Trophoblast cell (in vitro differentiated cells and primary cell): ENCODE measurements around the gene TAS2R9.

Experiments used
- DNase-seq, 2 donors: peaks; one replicate each; pipeline ENCODE4 v3.0.0-alpha.2; 2016
- H2AFZ ChIP-seq: 2 replicates; pipeline ENCODE4 v1.6.1; 2013; ENCODE audit warnings: low read length, moderate library complexity, mild to moderate bottlenecking; ENCODE audit not compliant: insufficient read depth, poor library complexity
- H2AK5ac ChIP-seq: 2 replicates; pipeline ENCODE4 v1.6.1; 2013; ENCODE audit warnings: mild to moderate bottlenecking, low read length
- H2BK120ac ChIP-seq: 2 replicates; pipeline ENCODE4 v1.6.1; 2013; ENCODE audit warnings: low read length, mild to moderate bottlenecking, moderate library complexity; ENCODE audit not compliant: insufficient read depth, poor library complexity
- H2BK12ac ChIP-seq: 2 replicates; pipeline ENCODE4 v1.6.1; 2013; ENCODE audit warnings: mild to moderate bottlenecking, low read length, moderate library complexity
- H2BK5ac ChIP-seq: 2 replicates; pipeline ENCODE4 v1.6.1; 2013; ENCODE audit warnings: low read length, low read depth, moderate library complexity, mild to moderate bottlenecking; ENCODE audit not compliant: poor library complexity
- H3K14ac ChIP-seq: 2 replicates; pipeline ENCODE4 v1.6.1; 2013; ENCODE audit warnings: mild to moderate bottlenecking, low read length
- H3K18ac ChIP-seq: 2 replicates; pipeline ENCODE4 v1.6.1; 2013; ENCODE audit warnings: mild to moderate bottlenecking, low read length
- H3K23ac ChIP-seq: 2 replicates; pipeline ENCODE4 v1.6.1; 2013; ENCODE audit warnings: low read length
- H3K27ac ChIP-seq: 2 replicates; pipeline ENCODE4 v1.5.1; 2013; ENCODE audit warnings: low read depth, mild to moderate bottlenecking, inconsistent platforms, low read length, moderate library complexity
- H3K27me3 ChIP-seq: 2 replicates; pipeline ENCODE4 v1.6.1; 2013; ENCODE audit warnings: inconsistent platforms, mild to moderate bottlenecking, low read length, moderate library complexity; ENCODE audit not compliant: insufficient read depth
- H3K36me3 ChIP-seq, 2 experiments: 1 replicate in 1 of 2; 2 replicates in 1 of 2; pipeline ENCODE4 v1.6.1; 2013; ENCODE audit warnings: low read length in 2 of 2, mild to moderate bottlenecking in 2 of 2, moderate library complexity in 1 of 2; ENCODE audit not compliant: insufficient read depth in 2 of 2, control insufficient read depth in 1 of 2
- H3K4ac ChIP-seq: 2 replicates; pipeline ENCODE4 v1.6.1; 2013; ENCODE audit warnings: low read depth, mild to moderate bottlenecking, low read length, moderate library complexity
- H3K4me1 ChIP-seq, 2 experiments: 1 replicate in 1 of 2; 2 replicates in 1 of 2; pipeline ENCODE4 v1.6.1; 2013; ENCODE audit warnings: low read length in 2 of 2, mild to moderate bottlenecking in 2 of 2, moderate library complexity in 1 of 2; ENCODE audit not compliant: insufficient read depth in 2 of 2, control insufficient read depth in 1 of 2
- H3K4me2 ChIP-seq: 2 replicates; pipeline ENCODE4 v1.6.1; 2013; ENCODE audit warnings: inconsistent platforms, mild to moderate bottlenecking, low read length, moderate library complexity
- H3K4me3 ChIP-seq: 2 replicates; pipeline ENCODE4 v1.5.1; 2013; ENCODE audit warnings: mild to moderate bottlenecking, low read depth, low read length, inconsistent platforms
- H3K79me1 ChIP-seq: one replicate; pipeline ENCODE4 v1.6.1; 2013; ENCODE audit warnings: low read length
- H3K79me2 ChIP-seq: 2 replicates; pipeline ENCODE4 v1.6.1; 2013; ENCODE audit warnings: low read length, mild to moderate bottlenecking; ENCODE audit not compliant: control insufficient read depth, insufficient read depth, poor library complexity
- H3K9ac ChIP-seq: 2 replicates; pipeline ENCODE4 v1.6.1; 2013; ENCODE audit warnings: mild to moderate bottlenecking, low read length
- H3K9me3 ChIP-seq: 2 replicates; pipeline ENCODE4 v1.6.1; 2013; ENCODE audit warnings: low read depth, mild to moderate bottlenecking, control low read depth, inconsistent platforms, low read length; ENCODE audit not compliant: insufficient read depth
- H4K12ac ChIP-seq: 2 replicates; pipeline ENCODE4 v1.6.1; 2013; ENCODE audit warnings: low read depth, mild to moderate bottlenecking, low read length, moderate library complexity
- H4K8ac ChIP-seq: 2 replicates; pipeline ENCODE4 v1.6.1; 2013; ENCODE audit warnings: low read depth, mild to moderate bottlenecking, low read length, moderate library complexity
- H4K91ac ChIP-seq: one replicate; pipeline ENCODE4 v1.6.1; 2013; ENCODE audit warnings: low read depth, mild to moderate bottlenecking, low read length, moderate library complexity
- WGBS: extraction: QIAGEN DNeasy Blood & Tissue Kit; methylation state at CpG from one replicate; pipeline ENCODE4 v1.1.7; 2013; ENCODE audit warnings: missing lambda C conversion rate; ENCODE audit not compliant: insufficient read length, insufficient coverage; ENCODE audit errors: extremely low coverage; 5-methylcytosine and 5-hydroxymethylcytosine counted together

Gene TAS2R9

DNA sequence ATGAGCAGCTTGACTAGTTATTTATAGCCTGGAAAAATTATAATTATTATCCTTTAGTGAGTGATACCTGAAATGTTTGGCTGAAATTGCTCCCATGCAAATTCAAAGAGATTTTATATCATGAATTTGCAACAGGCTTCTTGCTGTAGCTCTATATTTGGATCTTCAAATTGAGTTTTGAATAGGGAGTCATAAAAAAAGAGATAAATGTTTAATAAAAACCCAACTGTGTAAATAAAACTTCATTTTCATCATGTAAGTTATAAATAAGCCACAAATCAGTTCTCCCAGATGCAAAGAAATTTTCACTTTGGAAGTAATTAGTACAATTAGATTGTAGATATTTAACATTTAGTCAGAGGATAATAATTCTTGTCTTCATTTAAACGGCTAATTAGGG is 2.8 kb downstream of the TAS2R9 start, which contains the start of gene TAS2R8:
Gene TAS2R8, minus strand, starts transcription at position 101 of the 400 bp plus-strand sequence. CDS start 306 bp downstream, outside the sequence.
- no peak within 1 kb of the TSS for H3K4me3 ChIP-seq
- no peak within 1 kb of the TSS for H3K4ac ChIP-seq
- H3K4me1 ChIP-seq, result no peaks in the 10 kb centered on the region
- no peak for DNase-seq
- H2BK5ac ChIP-seq, result no peak within 1 kb of the TSS
- H3K27ac ChIP-seq, result no peak within 1 kb of the TSS
- H3K79me2 ChIP-seq, result no peaks in the 10 kb centered on the region
- H4K91ac ChIP-seq, result no peak within 1 kb of the TSS
- no peak within 1 kb of the TSS for H2AK5ac ChIP-seq
- no peak within 1 kb of the TSS for H4K8ac ChIP-seq
- no peak within 1 kb of the TSS for H2BK12ac ChIP-seq
- H3K9me3 ChIP-seq, result no peaks in the 10 kb centered on the region
- no peaks in the 10 kb centered on the region for H3K36me3 ChIP-seq
- no peaks in the 10 kb centered on the region for H3K79me1 ChIP-seq
- no peak within 1 kb of the TSS for H2AFZ ChIP-seq
- H3K18ac ChIP-seq, result no peak within 1 kb of the TSS
- no peak within 1 kb of the TSS for H3K14ac ChIP-seq
- no peak within 1 kb of the TSS for H3K23ac ChIP-seq
- no peak within 1 kb of the TSS for H4K12ac ChIP-seq
- H2BK120ac ChIP-seq, result no peak within 1 kb of the TSS
- no peak within 1 kb of the TSS for H3K9ac ChIP-seq
- H3K4me2 ChIP-seq, result no peak within 1 kb of the TSS
- WGBS, result no CpG with 5 or more reads among the region's 1 CpG
- no peaks in the 10 kb centered on the region for H3K27me3 ChIP-seq

DNA sequence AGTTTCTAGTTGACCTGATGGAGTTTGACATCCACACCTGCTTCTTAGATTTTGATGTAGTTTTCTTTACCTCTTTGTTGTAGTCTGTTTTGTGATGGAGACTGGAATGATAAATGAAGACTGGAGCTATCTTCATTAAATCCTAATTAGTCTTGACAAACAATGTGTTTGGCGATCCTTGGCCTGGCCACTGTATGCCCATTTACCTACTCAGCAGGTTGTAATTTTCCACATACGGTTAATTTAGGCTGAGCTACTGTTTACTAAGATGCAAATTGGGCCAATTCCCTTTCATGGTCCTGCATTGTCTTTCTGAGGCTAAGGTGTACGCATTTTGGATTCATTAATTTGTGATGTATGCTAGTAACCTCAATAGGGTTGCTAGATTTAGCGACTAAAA is 7.4 kb downstream of the TAS2R9 start, which contains the start of gene TAS2R7:
Gene TAS2R7, minus strand, starts transcription at position 41 of the 400 bp plus-strand sequence. CDS start 57 bp downstream, outside the sequence.
- Histone ChIP-seq H3K4me3 (no peak within 1 kb of the TSS), H2AK5ac (no peak within 1 kb of the TSS), H2BK12ac (no peak within 1 kb of the TSS), H3K79me1 (no peaks in the 10 kb centered on the region), H3K23ac (peak within 1 kb of the TSS; percentile 73), H3K27me3 (no peaks in the 10 kb centered on the region), H2AFZ (no peak within 1 kb of the TSS), H3K36me3 (no peaks in the 10 kb centered on the region), H4K91ac (no peak within 1 kb of the TSS), H4K12ac (no peak within 1 kb of the TSS), H4K8ac (no peak within 1 kb of the TSS), H3K79me2 (no peaks in the 10 kb centered on the region), H2BK5ac (no peak within 1 kb of the TSS), H2BK120ac (no peak within 1 kb of the TSS), H3K4ac (no peak within 1 kb of the TSS), H3K14ac (no peak within 1 kb of the TSS), H3K27ac (no peak within 1 kb of the TSS), H3K18ac (no peak within 1 kb of the TSS), H3K9ac (no peak within 1 kb of the TSS), H3K4me1 (no peaks in the 10 kb centered on the region), H3K4me2 (no peak within 1 kb of the TSS), H3K9me3 (no peaks in the 10 kb centered on the region)
- DNase-seq, result no peak
- no CpG with 5 or more reads among the region's 4 CpGs for WGBS

DNA sequence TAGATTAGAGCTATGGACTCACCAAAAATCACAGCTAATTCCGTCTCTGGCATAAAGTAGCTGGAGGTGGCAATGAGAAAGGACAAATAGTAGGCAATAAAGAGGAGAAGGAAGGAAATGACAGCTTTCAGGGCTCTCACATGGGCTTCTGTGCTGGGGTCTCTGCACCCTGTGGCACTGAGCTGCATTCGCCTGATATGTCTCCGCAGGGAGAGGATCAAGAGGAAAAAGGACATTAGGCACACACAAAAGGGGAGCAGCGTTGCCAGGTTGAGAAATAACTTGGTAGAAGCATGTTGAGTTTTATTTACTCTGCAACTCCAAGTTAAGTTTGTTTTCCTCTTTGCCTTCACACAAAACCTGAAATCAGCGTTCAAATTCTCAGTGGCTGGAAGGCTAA is 8.2 kb downstream of the TAS2R9 start:
- no peak for DNase-seq
- Histone ChIP-seq H2BK5ac (no peak overlapping the region), H3K9ac (no peak overlapping the region), H3K27ac (no peak overlapping the region), H3K79me1 (no peaks in the 10 kb centered on the region), H4K91ac (no peak overlapping the region), H2AK5ac (no peak overlapping the region), H3K4me3 (no peak overlapping the region), H2BK12ac (no peak overlapping the region), H3K23ac (peak overlapping the region; percentile 73), H3K4me1 (no peaks in the 10 kb centered on the region), H4K8ac (no peak overlapping the region), H2BK120ac (no peak overlapping the region), H2AFZ (no peak overlapping the region), H3K36me3 (no peaks in the 10 kb centered on the region), H4K12ac (no peak overlapping the region), H3K9me3 (no peaks in the 10 kb centered on the region), H3K27me3 (no peaks in the 10 kb centered on the region), H3K18ac (no peak overlapping the region), H3K14ac (no peak overlapping the region), H3K4ac (no peak overlapping the region), H3K79me2 (no peaks in the 10 kb centered on the region), H3K4me2 (no peak overlapping the region)
- WGBS, result no CpG with 5 or more reads among the region's 5 CpGs

DNA sequence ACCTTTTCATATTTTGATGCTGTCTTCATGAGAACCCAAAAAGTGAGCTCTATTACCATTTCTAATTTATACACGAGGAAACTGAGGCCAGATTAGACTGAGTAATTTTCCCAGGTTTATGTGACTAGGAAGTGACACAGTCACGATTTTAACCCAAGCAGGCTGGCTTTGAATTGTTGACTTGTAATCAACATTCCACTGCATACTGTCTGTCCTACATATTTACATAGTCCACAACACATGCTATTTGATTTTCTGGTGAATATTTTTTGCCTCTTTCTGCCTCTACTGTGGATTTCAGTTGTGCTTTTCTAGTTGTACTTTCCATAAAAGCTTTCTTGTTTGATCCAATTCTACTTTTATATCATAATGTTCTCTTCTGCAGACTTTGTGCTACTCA is 15.7 kb downstream of the TAS2R9 start:
- WGBS, result no CpG with 5 or more reads among the region's 2 CpGs
- Histone ChIP-seq H4K8ac (no peak overlapping the region), H2AK5ac (no peak overlapping the region), H2BK120ac (no peak overlapping the region), H4K91ac (no peak overlapping the region), H3K23ac (no peak overlapping the region), H3K18ac (no peak overlapping the region), H4K12ac (no peak overlapping the region), H3K9me3 (no peaks in the 10 kb centered on the region), H3K36me3 (no peaks in the 10 kb centered on the region), H3K4me2 (no peak overlapping the region), H3K79me2 (no peaks in the 10 kb centered on the region), H3K79me1 (no peaks in the 10 kb centered on the region), H3K27me3 (no peaks in the 10 kb centered on the region), H2BK5ac (no peak overlapping the region), H3K27ac (no peak overlapping the region), H2BK12ac (no peak overlapping the region), H3K4me1 (no peaks in the 10 kb centered on the region), H3K9ac (no peak overlapping the region), H2AFZ (no peak overlapping the region), H3K4me3 (no peak overlapping the region), H3K14ac (no peak overlapping the region), H3K4ac (no peak overlapping the region)
- DNase-seq, result no peak
